Activated T-cell treated with anti-CD3 and anti-CD28 coated beads, Interleukin-2, amount 50 U/mL, for 1 hour (primary cell): ENCODE data around the gene ITIH5.
A peak's percentile ranks its signal among the peaks of the same experiment; 100 is the strongest.
"Not testable (repeated sequence)": the region's sequence is repeated elsewhere in the genome, so short reads cannot be mapped to it uniquely, and the experiment has no call there.

Source experiments
- DNase-seq: peaks from one replicate; pipeline ENCODE4 v3.0.0-alpha.2; 2020

ITIH5 gene

GRCh38 chr10:7666253-7667023 lies at the start of gene ITIH5:
ITIH5 (minus strand) TSS chr10:7666966; CDS start chr10:7666892, 74 bp downstream.
- DNase-seq = peak; percentile 21

GRCh38 chr10:7715515-7715914 lies 48.7 kb upstream of the ITIH5 start:
- DNase-seq = no peak

DNA sequence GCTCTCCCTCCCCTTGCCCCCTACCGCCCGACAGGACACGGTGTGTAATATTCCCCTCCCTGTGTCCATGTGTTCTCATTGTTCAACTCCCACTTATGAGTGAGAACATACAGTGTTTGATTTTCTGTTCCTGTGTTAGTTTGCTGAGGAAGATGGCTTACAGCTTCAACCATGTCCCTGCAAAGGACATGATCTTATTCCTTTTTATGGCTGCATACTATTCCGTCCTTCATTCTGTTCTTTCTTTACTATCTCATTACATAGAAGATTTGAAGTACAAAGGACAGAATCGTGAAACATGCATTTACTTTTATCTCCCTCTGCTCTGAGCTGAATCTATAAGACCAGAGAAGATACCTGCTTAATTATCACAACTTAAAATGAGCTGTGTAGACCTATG lies 44.3 kb upstream of the ITIH5 start:
- DNase-seq = not testable (repeated sequence)

DNA sequence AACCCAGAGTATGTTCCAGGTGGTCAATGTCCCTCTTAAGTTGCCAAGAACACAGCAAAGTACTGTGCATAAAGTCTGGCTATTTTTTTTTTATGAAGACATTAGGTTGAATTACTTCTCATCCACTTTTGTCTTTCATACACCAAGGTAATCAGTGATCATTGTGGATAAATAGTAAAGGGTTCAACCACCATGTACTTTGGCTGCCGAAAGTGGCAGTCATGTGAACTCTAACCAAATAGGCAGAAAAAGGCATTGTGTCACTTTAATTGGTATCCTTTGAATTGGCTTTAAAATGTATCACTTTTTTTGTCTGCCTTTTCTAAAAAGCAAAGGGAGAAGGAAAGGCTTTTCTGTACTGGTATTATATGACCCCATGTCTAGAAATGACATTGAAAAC lies 43.7 kb upstream of the ITIH5 start:
- no peak for DNase-seq

- DNase-seq = no peak
Measured at GRCh38 chr10:7708832-7709231, 42.1 kb upstream of the ITIH5 start.

DNA sequence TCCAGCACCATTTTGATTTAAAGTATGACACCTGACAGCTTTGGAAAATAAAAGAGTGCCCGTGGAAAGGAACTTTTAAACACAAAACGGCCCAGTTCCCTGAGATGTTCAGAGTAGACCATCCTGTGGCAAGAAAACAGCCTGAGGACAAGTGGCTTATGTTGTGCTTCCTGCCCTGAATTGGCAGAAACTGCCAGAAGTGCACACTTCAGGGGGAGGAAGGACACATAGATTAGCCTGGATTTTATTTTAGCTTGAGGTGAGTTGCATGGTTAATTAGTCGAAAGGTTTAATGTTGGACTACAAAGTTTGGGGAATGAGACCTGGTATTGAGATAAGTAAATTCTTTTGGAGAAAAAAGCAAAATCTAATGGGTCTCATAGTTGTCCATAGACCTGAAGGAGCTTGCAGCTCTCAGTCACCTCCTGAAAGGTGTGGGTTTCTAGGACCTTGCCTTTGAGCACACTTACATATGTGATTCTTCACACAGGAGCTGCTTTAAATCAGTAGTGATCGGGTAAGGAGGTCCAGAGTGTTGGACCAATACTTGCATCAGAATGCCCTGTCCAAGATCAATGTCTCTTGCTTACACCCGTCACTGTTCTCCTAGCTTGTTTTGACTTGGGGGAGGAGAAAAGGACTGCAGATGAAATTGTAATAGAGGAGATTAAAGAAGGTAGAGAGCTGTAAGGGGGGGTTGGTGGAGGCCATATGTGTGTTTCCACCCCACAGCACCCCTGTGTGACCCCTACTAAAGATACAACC lies 41.3 kb upstream of the ITIH5 start:
- DNase-seq = no peak

DNA sequence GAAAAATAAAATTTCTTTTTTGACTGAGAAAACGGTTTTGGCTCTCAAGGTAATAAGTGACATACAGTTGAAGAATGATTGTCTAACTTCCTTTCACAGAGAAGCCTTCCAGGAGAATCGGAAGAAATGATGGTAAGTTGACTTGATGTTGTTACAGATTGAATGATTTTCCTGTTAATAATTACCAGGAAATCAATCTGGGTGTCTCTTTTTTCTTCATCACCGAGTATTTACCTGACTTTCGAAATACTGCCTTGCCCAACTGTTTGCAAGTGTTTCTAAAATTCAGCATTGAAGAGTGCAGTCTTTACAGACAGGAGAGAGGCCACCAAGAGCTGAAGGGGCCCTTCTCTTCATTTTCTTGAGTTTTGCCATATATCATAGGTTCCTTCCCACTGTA lies 40.3 kb upstream of the ITIH5 start:
- no peak for DNase-seq

DNA sequence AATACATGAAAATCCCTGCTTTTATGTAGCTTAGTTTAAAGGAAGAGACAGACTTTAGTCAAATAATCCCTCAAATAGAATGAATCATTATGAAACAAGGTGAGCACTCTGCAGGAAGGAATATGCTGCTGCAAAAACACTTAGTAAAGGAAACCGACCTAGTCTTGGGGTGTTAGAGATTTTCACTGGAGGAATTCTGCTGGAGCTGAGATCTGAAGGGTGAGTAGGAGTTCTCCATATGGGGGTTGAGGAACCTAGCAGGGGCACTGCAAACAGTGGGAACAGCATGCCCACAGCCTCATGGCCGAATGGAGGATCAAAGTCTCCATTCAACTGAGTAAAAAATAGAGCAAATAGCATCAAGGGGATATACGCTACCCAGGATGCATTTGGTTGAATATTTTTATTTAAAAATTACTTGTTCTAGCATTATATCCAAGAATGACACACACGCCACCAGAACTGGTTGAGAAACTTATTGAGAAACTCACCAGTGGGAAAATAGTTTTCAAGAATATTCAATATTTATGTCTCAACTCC lies 39.8 kb upstream of the ITIH5 start:
- DNase-seq = no peak

GRCh38 chr10:7705341-7705740 lies 38.6 kb upstream of the ITIH5 start:
- DNase-seq = no peak

DNA sequence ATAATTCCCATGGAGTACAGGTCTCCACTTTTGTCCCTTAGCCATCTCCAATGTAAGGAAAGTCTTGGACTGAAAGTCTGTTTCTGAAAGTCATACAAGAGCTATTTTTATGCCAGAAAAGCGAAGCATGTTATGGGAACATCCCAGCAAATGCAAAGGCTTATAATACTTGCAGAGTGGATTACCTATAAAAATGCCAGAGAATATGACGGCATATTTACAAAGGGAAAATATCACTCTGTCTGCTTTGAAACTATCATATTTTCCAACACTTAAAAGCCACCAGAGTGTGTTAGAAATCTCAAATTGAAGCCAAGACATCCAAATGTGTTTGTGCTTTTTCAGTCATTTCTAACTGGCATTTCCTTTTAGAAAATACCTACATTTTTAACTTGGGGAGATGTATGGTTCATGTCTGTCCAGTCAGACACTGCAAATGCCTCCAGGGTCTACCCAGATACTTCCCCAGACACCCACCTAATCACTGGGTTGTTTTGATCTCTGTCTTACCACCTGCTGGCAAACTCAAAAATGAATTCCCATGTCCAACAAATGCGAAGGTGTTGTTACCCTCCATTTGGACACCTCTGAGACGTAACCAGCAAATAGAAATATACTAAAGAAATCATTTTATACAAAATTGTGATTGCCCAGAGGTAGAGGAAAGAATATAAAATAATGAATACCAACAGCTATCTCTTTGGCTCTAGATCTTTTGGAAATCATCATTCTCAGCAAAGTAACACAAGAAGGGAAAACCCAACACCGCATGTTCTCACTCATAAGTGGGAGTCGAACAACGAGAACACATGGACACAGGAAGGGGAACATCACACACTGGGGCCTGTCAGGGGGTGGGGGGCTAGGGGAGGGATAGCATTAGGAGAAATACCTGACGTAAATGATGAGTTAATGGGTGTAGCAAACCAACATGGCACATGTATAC lies 37.6 kb upstream of the ITIH5 start:
- DNase-seq = no peak

DNA sequence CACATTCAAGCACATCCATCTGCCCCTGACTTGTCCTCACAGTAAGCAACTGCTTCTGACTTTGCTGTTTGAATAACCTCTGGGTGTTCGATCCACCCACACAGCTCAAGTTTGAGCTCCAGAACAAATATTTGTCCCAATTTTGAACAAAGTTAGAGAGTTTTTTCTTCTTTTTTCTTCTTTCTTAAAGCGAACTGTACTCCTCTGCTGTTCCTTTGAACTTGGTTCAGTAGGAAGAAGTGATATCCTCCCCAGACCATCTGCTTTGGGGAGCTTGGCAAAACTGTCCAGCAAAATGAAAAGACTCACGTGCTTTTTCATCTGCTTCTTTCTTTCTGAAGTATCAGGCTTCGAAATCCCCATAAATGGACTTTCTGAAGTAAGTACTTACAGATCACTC lies 36.4 kb upstream of the ITIH5 start, which contains the start of gene ITIH2:
TSS of gene ITIH2 (plus strand) at position 177 of the 400 bp plus-strand sequence. CDS start at position 296, 119 bp downstream.
- DNase-seq = no peak

- DNase-seq = no peak
Measured at GRCh38 chr10:7702288-7702812, 35.6 kb upstream of the ITIH5 start.

DNA sequence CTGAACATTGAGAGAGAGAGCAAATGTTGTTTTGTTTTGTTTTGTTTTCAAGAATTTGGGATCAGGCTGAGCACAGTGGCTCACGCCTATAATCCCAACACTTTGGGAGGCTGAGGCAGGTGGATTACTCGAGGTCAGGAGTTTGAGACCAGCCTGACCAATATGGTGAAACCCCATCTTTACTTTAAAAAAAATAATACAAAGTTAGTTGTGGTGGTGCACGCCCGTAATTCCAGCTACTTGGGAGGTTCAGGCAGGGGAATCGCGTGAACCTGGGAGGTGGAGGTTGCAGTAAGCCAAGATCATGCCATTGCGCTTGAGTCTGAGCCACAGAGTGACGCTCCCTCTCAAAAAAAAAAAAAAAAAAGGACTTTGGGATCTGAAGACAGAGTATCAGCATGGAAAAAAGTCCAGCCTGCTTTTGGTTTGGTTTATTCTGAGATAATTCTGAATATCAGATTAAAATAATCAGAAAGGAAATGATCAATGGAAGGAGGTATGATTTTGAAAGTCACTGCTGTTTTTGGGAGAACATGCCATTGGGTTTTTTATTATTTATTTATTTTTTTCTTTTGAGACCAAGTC lies 34.5 kb upstream of the ITIH5 start:
- no peak for DNase-seq

- DNase-seq = no peak
Measured at GRCh38 chr10:7700577-7701125, 33.9 kb upstream of the ITIH5 start.

GRCh38 chr10:7697426-7697825 lies 30.7 kb upstream of the ITIH5 start:
- DNase-seq = no peak

GRCh38 chr10:7696545-7696944 lies 29.8 kb upstream of the ITIH5 start:
- no peak for DNase-seq

GRCh38 chr10:7693194-7693593 lies 26.4 kb upstream of the ITIH5 start:
- DNase-seq = not testable (repeated sequence)

DNA sequence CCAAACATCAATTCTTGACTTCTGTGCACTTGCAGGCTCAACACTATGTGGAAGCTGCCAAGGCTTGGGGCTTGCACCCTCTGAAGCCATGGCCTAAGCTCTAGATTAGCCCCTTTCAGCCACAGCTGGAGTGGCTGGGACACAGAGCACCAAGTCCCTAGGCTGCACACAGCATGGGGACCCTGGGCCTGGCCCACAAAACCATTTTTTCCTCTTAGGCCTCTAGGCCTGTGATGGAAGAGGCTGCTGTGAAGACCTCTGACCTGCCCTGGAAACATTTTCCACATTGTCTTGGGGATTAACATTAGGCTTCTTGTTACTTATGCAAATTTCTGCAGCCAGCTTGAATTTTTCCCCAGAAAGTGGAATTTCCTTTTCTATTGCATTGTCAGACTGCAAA lies 25.6 kb upstream of the ITIH5 start:
- DNase-seq = not testable (repeated sequence)

GRCh38 chr10:7690885-7691597 lies 24.3 kb upstream of the ITIH5 start:
- DNase-seq = not testable (repeated sequence)

- DNase-seq = no peak
Measured at GRCh38 chr10:7689591-7689990, 22.8 kb upstream of the ITIH5 start.
